ENCODE results near the gene MBLAC1.

DNA sequence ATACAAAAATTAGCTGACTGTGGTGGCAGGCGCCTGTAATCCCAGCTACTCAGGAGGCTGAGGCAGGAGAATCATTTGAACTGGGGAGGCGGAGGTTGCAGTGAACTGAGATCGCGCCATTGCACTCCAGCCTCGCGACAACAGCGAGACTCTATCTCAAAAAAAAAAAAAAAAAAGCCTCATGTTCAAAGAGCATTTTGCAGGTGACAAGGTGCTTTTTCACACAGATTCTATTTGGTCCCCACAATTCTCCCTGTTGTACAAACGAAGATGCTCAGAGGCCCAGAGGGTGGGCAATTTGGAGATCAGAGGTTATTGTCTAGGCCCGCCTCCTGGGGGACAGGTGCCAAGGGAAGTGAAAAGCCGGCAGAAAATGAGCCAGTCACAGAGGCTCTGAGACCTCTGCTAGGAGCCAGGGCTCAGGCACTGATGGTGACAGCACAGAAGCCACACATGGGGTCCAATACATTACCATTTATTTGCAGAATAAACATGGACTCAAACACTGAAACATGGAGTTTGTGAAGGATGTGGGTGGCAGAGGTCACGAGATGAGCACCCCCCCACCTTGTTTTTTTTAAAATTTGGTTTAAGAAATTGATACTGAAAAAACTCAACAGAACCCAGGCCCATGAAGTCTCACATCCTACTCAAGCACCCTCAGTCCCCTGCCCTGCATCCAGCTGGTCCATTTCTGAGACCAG lies 42.5 kb downstream of the MBLAC1 start:
- TF ChIP-seq, protein P1, sequence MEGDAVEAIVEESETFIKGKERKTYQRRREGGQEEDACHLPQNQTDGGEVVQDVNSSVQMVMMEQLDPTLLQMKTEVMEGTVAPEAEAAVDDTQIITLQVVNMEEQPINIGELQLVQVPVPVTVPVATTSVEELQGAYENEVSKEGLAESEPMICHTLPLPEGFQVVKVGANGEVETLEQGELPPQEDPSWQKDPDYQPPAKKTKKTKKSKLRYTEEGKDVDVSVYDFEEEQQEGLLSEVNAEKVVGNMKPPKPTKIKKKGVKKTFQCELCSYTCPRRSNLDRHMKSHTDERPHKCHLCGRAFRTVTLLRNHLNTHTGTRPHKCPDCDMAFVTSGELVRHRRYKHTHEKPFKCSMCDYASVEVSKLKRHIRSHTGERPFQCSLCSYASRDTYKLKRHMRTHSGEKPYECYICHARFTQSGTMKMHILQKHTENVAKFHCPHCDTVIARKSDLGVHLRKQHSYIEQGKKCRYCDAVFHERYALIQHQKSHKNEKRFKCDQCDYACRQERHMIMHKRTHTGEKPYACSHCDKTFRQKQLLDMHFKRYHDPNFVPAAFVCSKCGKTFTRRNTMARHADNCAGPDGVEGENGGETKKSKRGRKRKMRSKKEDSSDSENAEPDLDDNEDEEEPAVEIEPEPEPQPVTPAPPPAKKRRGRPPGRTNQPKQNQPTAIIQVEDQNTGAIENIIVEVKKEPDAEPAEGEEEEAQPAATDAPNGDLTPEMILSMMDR (IDR thresholded peaks at IDR 0.05 in 4 of 5, conservative IDR thresholded peaks at IDR 0.05 in 1 of 5): no peak
- TF ChIP-seq POLR2A (IDR thresholded peaks at IDR 0.05): no peak
